CD4-positive, alpha-beta T cell treated with Interferon alpha-2 for 1 hour (primary cell): Measurements from ENCODE around the gene SGPP2.
"Not testable (repeated sequence)": the region's sequence is repeated elsewhere in the genome, so short reads cannot be mapped to it uniquely, and the experiment has no call there.

Experiments used
- DNase-seq, 2 donors: peaks; one replicate each; pipeline ENCODE4 v3.0.0-alpha.2; 2020 to 2022

The SGPP2 gene

DNA sequence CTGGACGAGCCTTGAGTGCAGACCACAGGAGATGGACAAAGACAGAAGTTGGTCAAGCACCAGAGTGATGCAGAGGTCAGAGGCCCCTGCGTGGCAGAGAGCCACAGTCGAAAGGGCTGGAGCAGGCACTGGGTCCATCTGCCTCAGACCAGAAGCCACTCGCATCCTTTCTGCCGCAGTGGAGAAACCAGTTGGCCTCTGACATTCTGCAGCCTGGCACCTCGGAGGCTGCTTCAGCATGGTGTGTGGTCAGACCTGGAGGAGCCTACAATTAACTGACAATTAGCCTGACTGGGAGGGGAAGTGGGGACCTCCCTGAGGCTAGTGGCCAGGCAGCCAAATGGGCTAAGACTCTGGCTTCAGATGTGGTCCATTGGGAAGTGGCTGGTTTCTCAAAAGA lies 111.1 kb downstream of the SGPP2 start:
- no peak for DNase-seq

DNA sequence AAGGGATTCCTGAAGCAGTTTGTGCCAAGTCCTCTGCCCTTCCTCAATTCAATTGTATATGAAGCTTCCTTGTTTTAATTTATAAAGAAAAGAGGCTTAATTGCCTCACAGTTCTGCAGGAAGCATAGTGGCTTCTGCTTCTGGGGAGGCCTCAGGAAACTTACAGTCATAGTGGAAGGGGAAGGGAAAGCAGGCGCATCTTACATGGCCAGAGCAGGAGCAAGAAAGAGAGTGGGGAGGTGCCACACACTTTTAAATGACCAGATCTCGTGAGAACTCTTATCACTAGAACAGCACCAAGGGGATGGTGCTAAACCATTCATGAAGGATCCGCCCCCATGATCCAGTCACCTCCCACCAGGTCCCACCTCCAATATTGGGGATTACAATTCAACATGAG lies 114.2 kb downstream of the SGPP2 start:
- no peak for DNase-seq

DNA sequence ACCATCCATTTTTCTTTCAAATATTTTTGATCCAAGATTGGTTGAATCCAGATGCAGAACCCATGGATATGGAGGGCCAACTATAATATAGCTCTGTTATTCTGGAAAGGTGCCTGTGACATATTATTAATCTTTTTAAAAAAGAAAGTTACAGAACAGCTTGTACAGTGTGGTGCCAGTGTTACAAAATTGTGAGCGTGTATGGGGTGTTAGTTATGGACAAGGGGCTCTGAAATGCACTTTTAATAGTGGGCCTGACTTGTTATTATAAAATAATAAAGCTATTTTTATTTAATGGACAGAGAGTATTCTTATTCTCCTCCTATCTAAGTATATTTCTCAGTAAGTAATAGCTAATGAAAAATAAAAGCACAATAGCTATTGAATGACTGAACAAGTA lies 120.3 kb downstream of the SGPP2 start:
- DNase-seq = no peak

DNA sequence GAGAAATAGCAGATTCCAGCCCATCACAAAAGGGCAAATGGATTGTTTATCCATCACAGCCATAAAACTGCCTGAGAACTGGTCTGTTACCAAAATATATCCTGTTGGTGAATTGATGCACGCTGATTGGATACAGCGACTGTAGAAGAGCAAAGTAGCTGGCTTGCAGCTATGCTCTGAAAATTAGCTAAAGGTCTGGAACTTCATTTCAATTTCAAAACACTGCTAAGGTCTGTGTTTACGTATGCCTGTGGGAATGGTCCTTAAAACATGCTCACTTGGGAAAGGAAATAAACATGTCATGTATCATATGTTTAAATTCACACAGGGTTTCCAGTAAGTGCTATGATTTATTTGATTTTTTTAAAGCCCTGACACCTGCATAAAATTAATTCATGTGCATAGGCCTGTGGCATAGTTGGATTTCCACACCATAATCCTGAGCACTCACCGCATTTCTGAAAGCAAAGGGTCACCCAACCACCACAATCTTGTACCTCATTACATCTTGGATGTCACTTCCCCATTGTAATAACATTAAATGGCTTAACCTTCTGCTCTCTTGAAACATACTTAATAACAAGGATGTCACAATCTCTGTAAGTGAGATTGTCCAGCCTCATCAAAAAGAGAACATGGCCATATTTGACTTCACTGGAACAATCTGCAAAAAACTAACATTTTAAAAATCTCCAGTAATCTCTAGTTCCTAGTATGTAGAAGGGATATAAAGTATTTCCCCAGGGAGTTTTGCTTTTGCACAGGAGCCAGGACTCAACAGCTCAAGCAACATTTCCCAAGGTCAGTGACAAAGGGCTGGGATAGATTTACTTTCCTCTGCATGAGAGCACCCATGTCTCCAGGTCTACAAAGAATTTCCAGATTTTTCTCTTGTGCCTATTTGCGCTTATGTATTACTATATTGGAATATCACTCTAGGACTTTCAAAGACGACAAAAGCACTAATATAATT lies 121.8 kb downstream of the SGPP2 start:
- DNase-seq = no peak

DNA sequence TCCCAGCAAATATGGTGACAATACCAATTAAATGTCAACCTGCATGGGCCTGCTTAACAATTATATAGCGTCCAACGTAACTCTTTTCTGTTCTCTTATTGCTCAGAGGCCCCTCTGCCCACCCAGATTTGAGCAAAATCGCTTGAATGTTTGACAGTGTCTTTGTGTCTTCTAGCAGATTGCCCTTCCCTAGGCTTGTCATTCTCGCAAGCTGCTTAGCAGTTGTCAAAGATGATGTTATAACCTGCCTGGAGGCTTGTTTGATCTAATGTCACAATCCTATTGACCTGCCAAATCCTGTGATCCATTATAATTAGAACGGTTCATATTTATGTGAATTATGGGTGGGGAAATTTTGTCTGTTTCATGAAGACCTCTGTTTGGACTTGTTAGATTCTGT lies 122.7 kb downstream of the SGPP2 start:
- no peak for DNase-seq

DNA sequence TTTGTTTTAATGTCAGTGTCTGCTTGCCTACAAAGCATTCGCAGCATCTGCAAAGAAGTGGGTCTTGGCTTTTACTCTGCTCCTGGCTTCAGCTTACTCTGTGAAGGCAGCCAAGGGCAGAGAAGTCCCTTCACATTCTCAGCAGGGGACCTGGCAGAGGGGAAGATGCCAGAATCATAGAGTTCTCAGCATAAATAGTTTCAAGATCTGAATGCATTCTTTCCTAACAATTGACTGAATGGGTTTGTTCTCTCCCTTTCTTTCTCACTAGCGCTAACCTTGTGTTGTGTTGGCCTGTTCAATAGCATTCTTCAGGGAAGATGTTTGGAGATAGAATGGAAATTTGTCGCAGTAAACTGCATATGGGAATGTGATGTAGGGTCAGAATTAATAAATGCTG lies 124.6 kb downstream of the SGPP2 start:
- DNase-seq = no peak

DNA sequence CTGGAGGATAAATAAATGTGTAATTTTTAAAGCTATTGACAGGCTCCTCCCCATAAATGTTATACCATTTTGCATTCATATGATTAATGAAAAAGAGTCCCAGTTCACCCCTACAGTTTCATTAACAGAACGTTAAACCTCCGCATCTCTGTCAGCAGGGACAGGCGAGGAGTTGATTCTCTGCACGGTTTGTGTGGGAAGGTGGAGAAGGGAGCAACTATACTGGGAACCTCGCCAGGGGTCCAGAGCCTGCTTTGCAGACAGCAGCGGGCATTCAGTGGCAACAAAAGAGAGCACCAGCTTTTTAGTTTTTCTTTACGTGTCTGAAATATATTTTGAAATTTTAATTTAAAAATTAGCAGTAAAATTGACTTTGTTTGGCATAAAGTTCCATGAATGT lies 130.2 kb downstream of the SGPP2 start:
- no peak for DNase-seq

DNA sequence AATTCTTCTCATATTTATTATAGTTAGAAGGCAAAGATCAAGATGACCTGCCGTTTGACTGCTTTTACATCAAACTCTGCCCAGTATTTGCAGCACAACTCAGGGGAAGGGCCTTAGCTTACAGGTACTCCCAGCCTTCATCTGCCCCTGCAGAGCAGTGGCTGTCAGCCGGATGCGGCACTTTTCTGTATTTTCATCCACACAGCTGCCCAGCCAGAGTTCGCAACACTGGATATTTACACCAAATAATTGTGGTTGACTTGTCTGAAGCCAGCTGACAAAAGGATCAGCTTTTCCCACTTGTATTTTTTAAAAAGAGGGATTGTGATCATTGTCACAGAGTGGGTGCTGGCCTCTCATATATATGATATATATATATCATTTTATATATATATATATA lies 136.8 kb downstream of the SGPP2 start:
- no peak for DNase-seq

DNA sequence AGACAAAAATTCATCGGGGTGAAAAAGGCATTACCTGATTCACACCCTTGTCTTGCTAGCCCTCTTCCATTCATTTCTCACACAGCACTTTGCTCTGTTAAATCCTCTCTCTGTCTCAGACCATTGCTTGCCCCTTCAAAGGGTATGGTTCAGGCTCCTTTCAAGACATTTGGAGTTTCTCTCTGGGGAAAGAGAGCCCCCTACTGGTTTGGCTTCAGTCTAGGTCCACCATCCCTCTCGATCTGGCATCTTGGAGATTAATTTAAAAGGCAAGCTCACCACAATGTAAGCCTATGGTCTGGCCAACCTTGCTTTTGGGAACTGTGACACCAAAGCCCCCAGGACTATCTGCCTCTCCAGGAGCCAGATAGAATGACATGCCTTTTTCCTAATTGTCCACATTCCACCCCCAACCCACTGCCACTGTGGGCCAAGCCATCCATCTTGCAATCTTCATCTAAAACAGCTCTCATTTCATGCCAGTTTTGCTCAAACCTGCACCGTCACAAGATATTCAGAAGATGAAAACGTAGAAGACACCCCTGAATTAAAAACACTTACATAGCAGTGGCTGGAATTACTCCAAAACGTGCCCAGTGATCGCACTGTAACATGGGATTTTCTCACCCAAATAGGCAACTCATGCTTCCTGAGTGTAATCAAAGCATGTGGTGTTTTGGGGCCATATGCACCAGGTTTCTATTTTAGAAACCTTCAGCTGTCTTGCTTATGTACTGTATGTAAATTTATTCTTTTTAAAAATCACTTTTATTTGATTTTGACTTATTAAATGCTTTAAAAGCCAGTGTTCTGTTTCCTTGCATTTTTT lies 137.7 kb downstream of the SGPP2 start:
- DNase-seq = peak; percentile 6 to 58

DNA sequence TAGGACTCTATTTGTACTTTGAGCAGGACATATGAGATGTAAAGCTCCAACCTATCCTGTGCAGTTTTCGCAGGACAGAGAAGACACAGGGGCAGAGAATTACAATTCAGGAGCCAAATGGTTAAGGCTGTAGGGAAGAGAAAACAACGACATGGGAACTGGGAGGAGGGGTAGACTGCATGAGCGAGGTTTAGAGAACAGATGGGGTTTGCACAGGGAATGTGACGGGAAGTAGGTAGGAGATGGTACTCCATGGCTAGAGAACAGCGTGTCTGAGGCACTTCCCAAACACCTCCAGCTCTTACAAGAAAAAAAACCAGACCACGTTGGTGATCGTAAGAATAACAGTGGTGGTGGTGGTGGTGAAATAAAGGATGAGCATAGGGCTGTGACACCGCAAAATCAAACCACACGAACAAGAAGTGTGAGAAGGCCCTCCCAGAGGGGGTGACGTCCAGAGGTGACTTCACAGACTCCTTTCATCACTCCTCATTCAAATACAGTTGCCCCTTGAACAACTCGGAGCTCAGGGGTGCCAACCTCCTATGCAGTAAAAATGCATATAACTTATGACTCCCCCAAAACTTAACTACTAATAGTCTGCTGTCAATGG lies 138.9 kb downstream of the SGPP2 start:
- no peak for DNase-seq

DNA sequence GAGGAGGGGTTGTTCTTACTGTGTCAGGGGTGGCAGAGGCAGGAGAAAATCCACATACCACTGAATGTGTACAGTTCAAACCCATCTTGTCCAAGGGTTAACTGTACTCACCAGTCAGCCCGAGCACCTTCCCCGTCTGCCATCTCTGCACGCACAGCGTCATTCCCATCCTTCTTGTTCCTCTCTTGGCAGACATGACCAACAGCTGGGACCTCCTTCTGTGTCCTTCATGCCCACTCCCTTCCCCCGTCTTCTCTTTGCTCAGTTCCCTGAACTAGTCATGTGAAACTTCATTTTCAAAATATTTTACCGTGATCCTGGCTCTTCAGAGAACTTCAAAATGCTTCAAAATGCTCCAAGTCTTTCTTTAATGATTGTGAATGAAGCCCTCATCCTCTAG lies 139.6 kb downstream of the SGPP2 start:
- DNase-seq = no peak

DNA sequence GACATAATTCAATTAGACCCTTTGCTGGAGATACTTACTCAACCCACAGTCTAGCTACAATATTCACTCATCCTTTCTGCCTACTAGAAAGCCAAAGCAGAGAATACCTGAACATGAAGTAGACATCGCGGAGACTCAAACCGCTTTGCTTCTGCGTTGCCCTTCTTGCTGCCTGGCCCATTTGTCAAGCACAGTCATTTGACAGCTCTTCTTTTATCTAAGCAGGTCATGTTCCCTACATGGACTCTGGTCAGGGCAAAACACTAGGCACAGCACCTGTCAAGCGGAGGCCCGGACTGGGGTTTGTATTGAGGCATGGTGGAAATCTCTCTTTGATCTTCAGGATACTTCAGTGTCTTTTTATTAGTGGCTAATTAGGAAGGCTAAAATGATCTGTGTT lies 141.9 kb downstream of the SGPP2 start:
- DNase-seq = no peak

DNA sequence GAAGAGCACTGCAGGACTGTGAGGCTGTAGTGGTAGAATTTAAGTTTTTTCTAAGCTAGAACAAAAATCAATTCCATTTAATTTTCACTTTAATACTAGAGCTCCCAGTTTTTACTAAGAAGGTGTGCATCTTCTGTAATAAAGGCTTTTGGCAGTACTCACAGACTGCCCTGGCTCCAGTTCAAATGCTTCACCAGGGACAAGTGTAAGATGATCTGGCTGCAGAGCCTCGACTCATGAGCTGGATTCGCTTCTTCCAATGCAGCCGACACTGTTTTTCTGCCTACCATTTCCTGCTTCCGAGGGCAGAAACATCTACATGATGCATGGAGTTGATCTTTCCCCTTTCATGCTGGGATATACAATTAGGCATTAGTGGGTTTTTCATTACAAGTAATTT lies 144.5 kb downstream of the SGPP2 start:
- no peak for DNase-seq

DNA sequence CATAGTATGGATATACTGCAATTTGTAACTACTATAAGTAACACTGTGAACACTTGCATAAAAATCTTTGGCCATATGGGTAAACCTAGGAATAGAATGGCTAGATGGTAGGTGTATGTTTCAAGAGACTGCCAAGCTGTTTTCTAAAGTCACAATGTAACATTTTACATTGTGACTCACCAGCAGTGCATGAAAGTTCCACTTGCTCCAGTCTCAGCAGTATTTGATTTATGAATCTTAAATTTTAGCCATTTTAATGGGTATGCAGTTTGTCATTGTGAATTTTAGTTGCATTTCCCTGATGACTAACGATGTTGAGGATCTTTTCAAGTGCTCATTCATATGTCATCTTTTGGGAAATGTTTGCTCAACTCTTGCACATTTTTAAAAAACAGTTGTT lies 145.5 kb downstream of the SGPP2 start:
- no peak for DNase-seq

DNA sequence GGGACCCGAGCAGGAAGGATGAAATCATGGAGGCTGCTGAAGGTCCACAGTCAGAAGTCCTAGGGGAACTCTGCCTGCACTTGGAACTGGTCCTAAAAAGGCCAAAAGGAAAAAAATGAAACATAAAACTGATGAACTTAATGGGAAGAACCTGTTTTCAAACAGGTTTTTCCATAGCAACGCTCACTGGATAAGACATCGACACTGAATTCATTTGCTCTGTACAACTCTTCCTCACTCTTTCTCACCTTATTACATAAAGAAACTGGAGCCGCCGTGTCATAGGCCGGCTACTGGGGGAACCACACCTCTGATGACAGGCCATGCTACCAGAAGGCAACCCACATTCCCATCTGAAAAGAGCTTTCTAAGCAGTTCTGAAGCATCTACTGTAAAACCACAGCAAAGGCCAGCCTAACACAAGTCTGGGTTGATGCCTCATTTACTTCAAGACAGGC lies 147.9 kb downstream of the SGPP2 start:
- no peak for DNase-seq

DNA sequence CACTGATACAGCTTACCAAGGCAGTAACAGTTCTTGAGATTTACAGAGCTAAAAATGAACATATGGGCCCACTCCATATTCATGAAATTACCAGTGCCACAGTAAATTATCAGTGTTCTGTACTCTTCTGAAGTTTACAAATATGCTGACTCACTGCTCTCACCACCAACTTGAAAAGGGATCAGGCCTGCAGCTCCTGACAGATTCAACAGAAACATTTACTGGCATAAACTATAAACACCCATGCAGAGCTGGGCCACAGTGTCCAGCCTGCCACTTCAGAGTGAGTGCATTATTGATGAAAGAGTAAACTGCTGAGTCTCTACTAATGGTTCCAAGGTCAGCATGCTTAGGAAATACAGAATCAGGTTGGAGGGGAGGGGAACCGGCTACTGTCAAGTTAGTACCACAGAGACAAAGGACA lies 148.4 kb downstream of the SGPP2 start:
- no peak for DNase-seq

DNA sequence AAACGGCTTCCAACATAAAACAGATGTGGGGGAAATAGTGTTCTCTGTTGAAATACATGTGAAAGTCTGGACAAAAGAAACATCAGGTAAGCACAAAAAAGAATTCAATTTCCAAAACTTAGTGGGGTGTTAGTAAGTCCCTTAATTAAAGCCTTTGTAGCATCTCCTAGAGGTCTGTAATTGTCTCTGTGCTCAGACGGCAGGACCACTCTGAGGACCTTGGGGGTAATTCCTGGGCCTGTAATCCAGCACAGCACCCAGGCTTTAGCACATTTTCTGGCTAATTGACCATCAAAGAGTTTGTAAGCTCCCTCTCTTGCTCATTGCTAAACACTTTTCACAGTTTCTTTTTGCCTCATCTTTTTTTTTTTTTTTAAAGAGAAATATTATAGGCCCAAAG lies 151.3 kb downstream of the SGPP2 start:
- no peak for DNase-seq

DNA sequence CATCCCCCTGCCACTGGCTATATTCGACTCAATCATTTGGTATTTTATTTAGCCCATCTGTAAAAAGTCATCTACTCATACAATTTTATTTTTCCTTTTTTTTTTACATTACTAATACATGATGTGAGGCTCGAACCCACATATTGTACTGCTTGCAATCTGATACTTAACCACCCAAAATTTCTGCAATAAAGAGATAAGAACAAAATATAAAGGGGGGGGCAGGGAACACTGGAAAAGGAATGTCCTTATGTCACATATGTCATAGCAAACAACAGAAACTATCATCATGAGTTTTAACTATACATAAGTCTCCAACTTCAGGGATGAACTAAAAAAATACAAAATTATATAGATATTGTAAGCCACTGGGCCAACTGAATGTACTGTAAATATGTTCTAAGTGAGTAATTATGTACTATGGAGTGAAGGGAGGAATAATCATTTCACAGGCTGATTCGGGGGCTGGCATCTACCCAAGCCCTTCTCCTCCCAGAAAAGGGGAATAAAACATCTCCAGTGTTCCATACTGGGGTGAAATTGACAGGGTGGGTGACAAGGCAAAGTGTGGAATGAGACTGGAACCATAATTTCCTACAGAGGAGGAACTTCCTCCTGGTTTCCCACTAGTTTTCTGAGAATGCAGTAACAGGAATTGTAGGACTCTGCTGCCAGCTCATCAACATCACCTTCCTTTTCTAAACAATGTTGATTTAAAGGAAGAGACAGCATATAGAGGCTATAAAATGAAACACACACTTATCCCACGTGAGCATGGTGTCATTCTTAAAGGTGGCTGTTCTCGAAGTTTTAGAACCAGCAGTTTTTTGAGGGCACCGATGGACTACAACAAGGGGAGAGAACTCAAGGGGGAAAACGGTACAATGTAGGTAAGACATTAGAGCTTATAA lies 152.1 kb downstream of the SGPP2 start:
- DNase-seq = no peak

DNA sequence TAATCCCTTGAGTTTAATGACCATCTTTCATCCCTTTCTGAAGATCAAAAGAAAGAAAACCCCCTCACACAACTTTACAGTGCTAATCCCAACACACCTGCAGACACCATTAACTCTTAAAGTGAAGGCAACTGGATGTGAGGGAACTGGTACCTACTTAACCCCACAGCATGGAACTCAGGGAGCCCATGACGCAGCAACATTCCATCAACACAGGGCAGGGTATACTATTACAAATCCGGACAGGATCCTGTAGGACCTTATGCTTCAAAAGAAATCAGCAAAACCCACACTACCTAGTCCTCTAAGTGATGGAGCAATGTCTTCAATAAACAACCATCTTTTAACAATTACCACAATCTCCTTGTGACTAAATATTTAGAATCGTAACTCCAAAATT lies 153.0 kb downstream of the SGPP2 start:
- DNase-seq = no peak

DNA sequence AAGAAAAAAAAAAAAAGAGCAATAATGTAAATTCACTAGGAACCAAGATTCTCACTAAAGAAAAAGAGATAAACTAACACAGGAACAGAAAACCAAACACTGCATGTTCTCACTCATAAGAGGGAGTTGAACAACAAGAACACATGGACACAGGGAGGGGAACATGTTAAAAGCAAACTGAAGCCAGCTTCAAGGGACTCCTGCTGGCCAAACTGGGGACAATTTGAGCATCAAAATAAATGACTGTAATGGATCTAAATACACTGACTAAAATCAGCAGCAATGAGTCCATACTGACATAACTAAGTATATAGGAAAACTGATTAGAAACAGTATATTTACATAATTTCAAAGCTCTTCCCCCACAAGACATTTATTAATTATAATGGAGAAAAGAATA lies 158.6 kb downstream of the SGPP2 start:
- no peak for DNase-seq

DNA sequence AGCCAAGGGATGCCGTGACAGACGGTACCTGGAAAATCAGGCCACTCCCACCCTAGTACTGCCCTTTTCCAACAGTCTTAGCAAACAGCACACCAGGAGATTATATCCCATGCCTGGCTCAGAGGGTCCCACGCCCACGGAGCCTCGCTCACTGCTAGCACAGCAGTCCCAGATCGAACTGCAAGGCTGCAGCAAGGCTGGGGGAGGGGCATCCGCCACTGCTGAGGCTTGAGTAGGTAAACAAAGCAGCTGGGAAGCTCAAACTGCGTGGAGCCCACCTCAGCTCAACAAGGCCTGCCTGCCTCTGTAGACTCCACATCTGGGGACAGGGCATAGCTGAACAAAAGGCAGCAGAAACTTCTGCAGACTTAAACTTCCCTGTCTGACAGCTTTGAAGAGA lies 160.2 kb downstream of the SGPP2 start:
- not testable (repeated sequence) for DNase-seq

DNA sequence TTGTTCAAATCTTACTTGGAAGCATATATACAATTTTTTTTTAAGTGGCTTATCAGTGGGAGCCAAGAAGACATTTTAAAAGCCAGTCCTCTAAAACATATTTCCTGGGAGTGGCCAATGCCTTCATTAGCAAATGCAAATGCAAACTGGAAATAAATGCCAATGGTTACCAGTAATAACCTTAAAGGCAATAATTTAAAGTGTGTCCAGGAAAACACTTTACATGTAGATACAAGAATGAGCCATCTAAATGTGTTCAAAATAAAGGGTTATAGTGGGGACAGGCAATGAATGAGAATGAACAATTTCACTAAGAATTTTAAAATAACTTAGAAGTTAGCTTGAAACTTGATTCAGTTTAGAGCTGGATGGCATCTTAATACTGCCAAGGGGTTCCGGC lies 167.3 kb downstream of the SGPP2 start:
- DNase-seq = no peak
